HG03280 (cell line): ENCODE results near the gene STRC.
"Not testable (repeated sequence)": the region's sequence is repeated elsewhere in the genome, so short reads cannot be mapped to it uniquely, and the experiment has no call there.

Experiments used
- ATAC-seq: cut with Tn5 transposase; IDR thresholded peaks from one replicate; pipeline ENCODE4 v1.9.1; 2021; ENCODE audit warnings: mild to moderate bottlenecking, moderate library complexity; ENCODE audit not compliant: unreplicated experiment

Gene STRC

GRCh38 chr15:43618700-43619099 lies at the start of gene STRC:
Gene STRC (minus strand): TSS chr15:43618800. CDS start chr15:43618722, 78 bp downstream.
- ATAC-seq = not testable (repeated sequence)

- not testable (repeated sequence) for ATAC-seq
Measured at GRCh38 chr15:43666177-43666576, 47.6 kb upstream of the STRC start.

- not testable (repeated sequence) for ATAC-seq
Measured at GRCh38 chr15:43663333-43663732, 44.7 kb upstream of the STRC start.

GRCh38 chr15:43662293-43662692 lies 43.7 kb upstream of the STRC start:
- ATAC-seq = not testable (repeated sequence)

DNA sequence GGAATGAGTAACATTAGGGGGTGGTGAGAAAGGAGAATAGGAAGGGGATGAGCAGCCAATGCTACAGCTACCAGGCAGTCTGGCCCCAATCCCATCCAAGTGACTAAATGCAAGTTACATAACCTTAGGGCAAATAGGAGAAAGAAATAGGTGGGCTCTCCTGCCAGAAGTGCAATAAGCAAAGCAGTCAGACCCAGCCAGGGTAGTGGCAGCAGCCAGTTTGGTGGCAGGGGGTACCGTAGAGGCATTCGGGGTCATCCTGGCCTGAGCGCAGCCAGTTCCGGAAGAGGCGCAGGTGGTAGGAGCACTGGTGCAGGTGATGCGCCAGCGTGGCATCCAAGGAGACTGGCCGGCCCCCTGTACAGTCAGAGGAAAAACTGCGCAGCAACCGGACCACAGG lies 41.1 kb upstream of the STRC start:
- ATAC-seq = not testable (repeated sequence)

DNA sequence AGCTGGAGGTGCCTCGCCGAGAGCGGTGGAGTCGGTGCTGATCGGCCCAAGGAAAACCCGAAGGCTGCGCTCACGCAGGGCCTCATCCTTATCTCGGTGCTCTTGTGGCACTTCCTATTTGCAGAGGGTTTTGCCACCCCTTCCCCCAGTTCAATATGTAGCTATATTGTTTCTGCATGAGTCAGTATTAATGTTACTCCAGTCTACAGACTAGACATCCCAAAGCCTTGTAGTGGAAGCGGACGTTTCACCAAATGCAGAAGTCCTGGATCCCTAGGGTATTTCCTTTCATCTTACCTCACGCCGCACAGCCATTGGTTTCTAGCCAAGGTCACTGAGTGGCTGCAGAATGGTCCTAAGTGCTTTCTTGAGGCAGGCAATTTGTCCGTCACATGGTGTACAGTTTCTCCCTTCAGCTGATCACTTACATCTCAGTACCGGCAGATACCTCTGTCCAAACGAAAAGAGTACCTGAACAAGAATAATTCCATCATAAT lies 30.9 kb upstream of the STRC start:
- not testable (repeated sequence) for ATAC-seq

GRCh38 chr15:43648649-43649429 lies 30.2 kb upstream of the STRC start, which contains the start of gene CATSPER2:
Gene CATSPER2 (minus strand): TSS chr15:43648844. CDS start chr15:43648061, 783 bp downstream.
- no peak for ATAC-seq

- ATAC-seq = peak; percentile 65
Measured at GRCh38 chr15:43638464-43639204, 20.0 kb upstream of the STRC start.

GRCh38 chr15:43626937-43627336 lies 8.3 kb upstream of the STRC start:
- ATAC-seq = not testable (repeated sequence)

DNA sequence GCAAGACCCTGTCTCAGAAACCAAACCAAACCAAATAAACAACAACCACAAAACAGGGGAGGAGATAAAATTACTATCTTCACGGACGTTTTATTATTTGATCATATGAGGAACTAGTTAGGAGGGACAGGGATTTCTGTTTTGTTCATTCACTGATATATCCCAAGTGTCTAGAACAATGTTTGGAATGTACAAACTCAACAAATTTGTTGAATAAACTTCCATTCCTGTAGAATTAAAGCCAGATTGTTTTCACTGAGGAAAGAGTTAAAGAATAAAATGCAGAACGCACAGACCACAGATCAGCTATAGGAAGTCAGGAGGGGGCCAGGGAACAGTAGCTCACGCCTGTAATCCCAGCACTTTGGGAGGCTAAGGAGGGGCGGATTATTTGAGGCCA lies 6.5 kb upstream of the STRC start:
- ATAC-seq = no peak

DNA sequence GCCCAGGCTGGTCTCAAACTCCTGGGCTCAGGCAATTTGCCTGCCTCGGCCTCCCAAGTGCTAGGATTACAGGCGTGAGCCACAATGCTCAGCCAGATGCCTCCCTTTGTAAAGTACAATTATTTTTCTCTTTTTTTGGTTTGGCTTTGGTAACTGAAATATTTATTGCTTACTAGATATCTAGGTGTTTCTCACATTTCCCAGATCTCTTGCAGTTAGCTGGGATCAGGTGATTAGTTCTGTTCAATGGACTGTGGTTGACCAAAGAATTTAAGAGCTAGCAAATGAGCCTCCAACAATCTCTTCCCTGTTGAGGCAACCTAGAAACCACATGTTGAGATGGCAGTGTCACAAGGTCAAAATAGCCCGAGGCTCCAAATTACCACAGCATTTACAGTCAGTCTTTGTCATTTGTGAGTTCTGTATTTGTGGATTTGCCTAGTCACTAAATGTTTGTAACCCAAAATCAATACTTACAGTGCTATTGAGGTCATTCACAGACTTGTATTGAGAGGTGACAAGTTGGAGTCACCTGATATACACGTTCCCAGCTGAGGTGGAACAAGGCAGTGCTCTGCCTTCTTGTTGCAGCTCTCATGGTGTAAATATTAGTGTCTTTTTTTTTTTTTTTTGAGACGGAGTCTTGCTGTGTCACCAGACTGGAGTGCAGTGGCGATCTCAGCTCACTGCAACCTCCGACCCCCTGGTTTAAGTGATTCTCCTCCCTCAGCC lies 3.6 kb upstream of the STRC start:
- not testable (repeated sequence) for ATAC-seq

GRCh38 chr15:43617750-43618149 lies 850 bp downstream of the STRC start:
- not testable (repeated sequence) for ATAC-seq

- not testable (repeated sequence) for ATAC-seq
Measured at GRCh38 chr15:43602233-43602632, 16.4 kb downstream of the STRC start.

DNA sequence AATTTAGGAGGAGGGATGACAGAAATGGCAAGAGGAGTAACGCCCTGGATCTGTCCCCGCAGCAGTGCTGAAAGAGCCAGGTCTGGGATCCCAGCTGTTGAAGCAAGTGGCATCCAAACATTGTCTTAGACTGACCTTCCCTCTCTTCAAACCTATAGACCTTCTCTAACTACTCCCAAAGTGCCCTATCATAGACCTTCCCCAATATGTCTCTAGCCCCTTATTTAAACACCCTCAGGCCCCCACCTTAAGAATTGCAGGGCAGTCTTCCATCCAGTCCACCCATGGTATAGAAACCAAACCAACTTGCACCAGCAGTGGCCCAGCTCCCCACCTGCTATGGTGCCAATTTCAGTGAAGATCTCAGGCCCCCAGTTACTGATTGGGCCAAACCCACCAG lies 18.4 kb downstream of the STRC start:
- ATAC-seq = not testable (repeated sequence)

GRCh38 chr15:43599131-43599530 lies 19.5 kb downstream of the STRC start:
- not testable (repeated sequence) for ATAC-seq

DNA sequence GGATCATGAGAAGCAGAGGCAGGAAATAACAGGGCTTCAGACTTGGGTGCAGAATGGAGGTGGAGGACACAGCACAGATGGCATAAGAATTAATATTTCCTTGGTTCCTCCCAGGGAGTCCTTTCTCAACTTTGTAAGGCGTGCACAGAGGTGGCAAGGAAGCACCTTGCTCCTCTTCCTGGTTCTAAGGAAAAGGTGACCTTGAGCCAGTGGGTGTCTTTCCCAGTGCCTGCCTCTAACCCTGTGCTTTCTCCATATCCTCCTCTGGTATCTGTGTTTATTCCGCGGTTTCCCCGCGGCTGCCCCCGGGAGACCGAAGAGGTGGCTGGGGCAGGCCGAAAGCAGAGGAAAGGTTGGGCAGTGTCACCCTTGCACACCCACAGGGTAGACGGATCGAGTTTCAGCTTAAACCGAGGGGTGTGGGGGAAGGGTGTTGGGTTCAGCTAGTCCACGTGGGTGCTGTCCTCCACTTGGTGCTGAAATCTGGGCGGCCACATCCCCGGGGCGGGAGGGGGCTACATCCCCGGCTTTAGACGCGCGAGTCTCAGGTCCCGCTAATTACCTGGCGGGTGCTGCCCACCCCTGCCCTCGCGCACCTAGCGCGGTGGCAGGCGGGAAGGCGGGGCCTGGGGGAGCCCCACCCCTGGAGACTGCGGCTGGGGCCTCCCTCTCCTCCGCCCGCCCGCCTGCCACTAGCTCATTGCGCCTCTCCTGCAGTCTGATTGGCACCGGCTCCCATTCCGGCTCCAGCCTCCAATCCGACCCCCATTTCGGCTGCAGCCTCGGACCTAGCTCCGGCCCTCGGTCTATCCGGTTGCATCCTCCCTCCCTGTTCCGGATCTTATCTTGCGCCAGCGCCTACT lies 25.0 kb downstream of the STRC start, which contains the start of gene CKMT1B:
Gene CKMT1B, plus strand, starts transcription at position 700 of the 863 bp plus-strand sequence. CDS start 192 bp downstream, outside the sequence.
- not testable (repeated sequence) for ATAC-seq

DNA sequence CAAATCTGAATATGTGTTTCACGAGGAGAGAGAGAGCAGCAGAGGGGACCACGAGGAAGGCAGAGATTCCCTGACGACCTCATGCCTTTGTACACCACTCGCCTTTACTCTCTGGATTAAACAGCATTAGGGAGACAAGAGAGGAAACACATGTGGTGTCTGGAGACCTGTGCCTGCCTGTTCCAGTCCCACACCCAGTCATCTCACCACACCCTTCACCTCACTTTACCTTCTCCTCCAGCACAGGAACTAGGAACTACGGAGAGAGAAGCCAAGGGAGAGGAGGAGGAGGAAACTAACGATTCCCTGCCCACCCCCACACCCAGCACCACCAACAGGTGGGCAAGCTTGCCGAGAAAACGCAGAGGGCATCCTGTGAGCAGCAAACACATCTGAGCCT lies 25.8 kb downstream of the STRC start:
- ATAC-seq = not testable (repeated sequence)

GRCh38 chr15:43589778-43590466 lies 28.7 kb downstream of the STRC start, which contains the start of gene PPIP5K1:
Gene PPIP5K1 (minus strand): TSS chr15:43590208. CDS start chr15:43584504, 5,704 bp downstream.
- ATAC-seq = peak; percentile 97

GRCh38 chr15:43574607-43575006 lies 44.0 kb downstream of the STRC start:
- ATAC-seq = not testable (repeated sequence)
